K562 (cell line): ENCODE data around the gene GRIK2. TPM values are rescaled to one million over a fixed set of nuclear protein-coding genes. Genes with fewer than 3 reads are reported as not detected.

Source experiments
- ATAC-seq: fragments of 200-7000 bp; cut with Tn5 transposase; 3 replicates; pipeline ENCODE4 v1.9.1; 2020; ENCODE audit warnings: moderate library complexity
- BruUV-seq: library from RNA; stranded (reverse); fragments of 400-500 nt; replicated peaks from 2 replicates; lab custom pipeline; 2021; lab: Mats Ljungman, UMichigan
- CTCF ChIA-PET: fragments of 300-600 bp; formaldehyde crosslinking; extraction: SDS; loops from one replicate; lab custom pipeline; 2021; ENCODE audit warnings: low intra/inter-chr PET ratio; lab: Yijun Ruan, JAX
- POLR2A ChIA-PET: fragments of 300-600, 350-650 bp; sonication (Branson Sonifier 250); formaldehyde crosslinking; extraction: SDS; loops from one replicate; lab custom pipeline; 2021; ENCODE audit warnings: antibody characterized with exemption, inconsistent platforms; lab: Yijun Ruan, JAX
- DNase-seq, 4 experiments: peaks; one replicate each; pipeline versions ENCODE4 v3.0.0 to v3.0.0-alpha.2; 2011 to 2018; ENCODE audit warnings: low spot score in 3 of 4, mixed read lengths in 3 of 4; ENCODE audit errors: extremely low read depth in 1 of 4
- FAIRE-seq: peaks from 2 replicates; lab custom pipeline; 2011; peaks lifted over from hg19 to GRCh38; lab: Jason Lieb, UNC
- H2AFZ ChIP-seq: 2 replicates; pipeline ENCODE4 v1.6.0; 2011; ENCODE audit warnings: low read depth, low read length, control low read depth, inconsistent platforms
- H3K27ac ChIP-seq: fragments of 200-600 bp; 3 replicates; pipeline ENCODE4 v1.8.0; 2011; ENCODE audit warnings: low read depth, mild to moderate bottlenecking, control low read depth, inconsistent platforms, low read length, moderate library complexity, mixed read lengths; ENCODE audit errors: extremely low read depth
- H3K27me3 ChIP-seq, 2 experiments: fragments of 300-600 bp in 1 of 2; 2 replicates in 1 of 2; 3 replicates in 1 of 2; pipeline versions ENCODE4 v1.6.0 to v1.8.0; 2011; ENCODE audit warnings: inconsistent platforms in 2 of 2, low read length in 2 of 2, mild to moderate bottlenecking in 1 of 2, mixed read lengths in 1 of 2, moderate library complexity in 1 of 2; ENCODE audit not compliant: control insufficient read depth in 2 of 2, insufficient read depth in 2 of 2
- H3K36me3 ChIP-seq: fragments of 300-600 bp; 3 replicates; pipeline ENCODE4 v1.8.0; 2011; ENCODE audit warnings: mild to moderate bottlenecking, low read length, inconsistent platforms; ENCODE audit not compliant: control insufficient read depth, insufficient read depth
- H3K4me1 ChIP-seq, 2 experiments: fragments of 200-600 bp in 1 of 2; replicated peaks in 1 of 2; 2 replicates in 1 of 2; 3 replicates in 1 of 2; pipeline versions ENCODE4 v1.5.1 to v1.8.0; 2011; ENCODE audit warnings: inconsistent platforms in 2 of 2, low read length in 2 of 2, mild to moderate bottlenecking in 1 of 2, mixed read lengths in 1 of 2, moderate library complexity in 1 of 2; ENCODE audit not compliant: control insufficient read depth in 2 of 2, insufficient read depth in 2 of 2
- H3K4me2 ChIP-seq: 2 replicates; pipeline ENCODE4 v1.6.1; 2011; ENCODE audit warnings: low read length, control low read depth, inconsistent platforms, mixed read lengths; ENCODE audit not compliant: insufficient read depth
- H3K4me3 ChIP-seq: fragments of 200-600 bp; sonication (generic), shearing (Covaris generic); 2 replicates; pipeline ENCODE4 v1.5.1; 2016; ENCODE audit warnings: control low read depth, inconsistent platforms
- H3K79me2 ChIP-seq: fragments of 200-600 bp; 3 replicates; pipeline ENCODE4 v1.8.0; 2011; ENCODE audit warnings: low read length, inconsistent platforms; ENCODE audit not compliant: control insufficient read depth, insufficient read depth
- H3K9ac ChIP-seq, 2 experiments: 2 replicates each; pipeline versions ENCODE4 v1.6.0 to v1.6.1; 2011; ENCODE audit warnings: low read depth in 2 of 2, low read length in 2 of 2, control low read depth in 1 of 2, inconsistent platforms in 1 of 2, mild to moderate bottlenecking in 1 of 2, mixed read lengths in 1 of 2; ENCODE audit not compliant: insufficient read depth in 1 of 2
- H3K9me1 ChIP-seq: one replicate; pipeline ENCODE4 v1.6.0; 2011; ENCODE audit warnings: inconsistent platforms, mild to moderate bottlenecking, low read length, moderate library complexity; ENCODE audit not compliant: control insufficient read depth, insufficient read depth
- H3K9me3 ChIP-seq: replicated peaks from 2 replicates; pipeline ENCODE4 v1.5.1; 2011; ENCODE audit warnings: low read depth, low read length, inconsistent platforms; ENCODE audit not compliant: control insufficient read depth, insufficient read depth
- H4K20me1 ChIP-seq: replicated peaks from 2 replicates; pipeline ENCODE4 v1.6.1; 2011; ENCODE audit warnings: low read length, inconsistent platforms, mixed read lengths; ENCODE audit not compliant: control insufficient read depth, insufficient read depth
- ATF7 ChIP-seq: fragments of 450-650 bp; IDR thresholded peaks from 2 replicates; pipeline ENCODE4 v1.7.1; 2014; ENCODE audit warnings: mild to moderate bottlenecking, moderate library complexity
- CBFA2T3 ChIP-seq: fragments of 450-650 bp; IDR thresholded peaks from 2 replicates; pipeline ENCODE4 v1.6.1; 2017
- CBX1 ChIP-seq: sonication (generic); IDR thresholded peaks from 2 replicates; pipeline ENCODE4 v1.6.1; 2016; ENCODE audit warnings: antibody characterized with exemption, low read depth, mild to moderate bottlenecking
- EHMT2 ChIP-seq: fragments of 450-650 bp; IDR thresholded peaks from 2 replicates; pipeline ENCODE4 v1.6.1; 2018; ENCODE audit warnings: antibody characterized with exemption
- KDM2B ChIP-seq: fragments of 250-450 bp; sonication (Bioruptor Pico); IDR thresholded peaks from 2 replicates; pipeline ENCODE4 v1.8.0; 2021; ENCODE audit warnings: mild to moderate bottlenecking, moderate library complexity
- MYNN ChIP-seq, 2 experiments: sonication (generic); formaldehyde crosslinking in 1 of 2; IDR thresholded peaks; 2 replicates each; pipeline versions ENCODE4 v1.5.0 to v1.6.1; 2016 to 2020; ENCODE audit warnings: antibody characterized with exemption in 1 of 2, missing genetic modification reagents in 1 of 2
- PRPF4 ChIP-seq: fragments of 200-400 bp; formaldehyde crosslinking; IDR thresholded peaks from one replicate; pipeline ENCODE4 v1.6.1; 2017; ENCODE audit warnings: low read length, low read depth, mild to moderate bottlenecking; ENCODE audit not compliant: insufficient read depth, poor library complexity, severe bottlenecking
- RBM14 ChIP-seq: fragments of 200-400 bp; formaldehyde crosslinking; IDR thresholded peaks from 2 replicates; pipeline ENCODE4 v1.6.1; 2018; ENCODE audit warnings: low read depth, mild to moderate bottlenecking, low read length, moderate library complexity, borderline replicate concordance; ENCODE audit not compliant: insufficient read depth
- RUNX1 ChIP-seq: sonication (generic); IDR thresholded peaks from 2 replicates; pipeline ENCODE4 v1.6.1; 2016; ENCODE audit warnings: antibody characterized with exemption, low read depth
- SRSF3 ChIP-seq: fragments of 200-400 bp; formaldehyde crosslinking; IDR thresholded peaks from 2 replicates; pipeline ENCODE4 v1.6.1; 2016; ENCODE audit warnings: mild to moderate bottlenecking, low read length, moderate library complexity; ENCODE audit not compliant: insufficient read depth
- SUPT5H ChIP-seq: fragments of 450-650 bp; IDR thresholded peaks from 2 replicates; pipeline ENCODE4 v1.6.1; 2016
- TEAD2 ChIP-seq: fragments of 450-650 bp; IDR thresholded peaks from 2 replicates; pipeline ENCODE4 v1.6.1; 2016; ENCODE audit warnings: missing genetic modification characterization, control low read depth, missing compliant biosample characterization
- ZNF41 ChIP-seq: fragments of 250-450 bp; sonication (Bioruptor Pico); conservative IDR thresholded peaks from 2 replicates; pipeline ENCODE4 v1.4.0; 2020; ENCODE audit warnings: mild to moderate bottlenecking
- ZNF561 ChIP-seq: fragments of 450-650 bp; formaldehyde crosslinking; conservative IDR thresholded peaks from 2 replicates; pipeline ENCODE4 v1.4.0; 2020; ENCODE audit warnings: mild to moderate bottlenecking, moderate library complexity
- ZNF586 ChIP-seq: fragments of 450-650 bp; formaldehyde crosslinking; conservative IDR thresholded peaks from 2 replicates; pipeline ENCODE4 v1.4.0; 2020; ENCODE audit warnings: mild to moderate bottlenecking, moderate library complexity
- WGBS: fragments of 100-300 bp; shearing (Covaris generic); methylation state at CpG from one replicate; pipeline ENCODE4 v1.1.6; 2016; ENCODE audit warnings: low coverage, mixed read lengths; ENCODE audit not compliant: insufficient coverage; ENCODE audit errors: missing lambda C conversion rate; 5-methylcytosine and 5-hydroxymethylcytosine counted together
- in situ Hi-C: fragments of 300-500 bp; cut with MboI; formaldehyde crosslinking; loops from 4 replicates; pipeline ENCODE4 v1.15.0; 2018; ENCODE audit warnings: inconsistent platforms, mixed read lengths
- intact Hi-C: fragments of 100-400 bp; cut with micrococcal nuclease; formaldehyde crosslinking; loops from 2 replicates; pipeline ENCODE4 v1.14.2; 2022
- polyA plus RNA-seq, 8 experiments: library from polyadenylated mRNA; depleted of rRNA in 4 of 8; stranded (reverse) in 5 of 8; unstranded in 3 of 8; fragments of >200 nt; fragmentation: Nextera tagmentation in 2 of 8; fragmentation: Illumina TruSeq in 1 of 8; extraction: Ambion mirVana in 2 of 8; extraction: Trizol in 1 of 8; gene quantifications; 2 replicates each; pipeline versions ENCODE4 v1.2.1 to v1.2.3, GENCODE V29; 2011 to 2014; ENCODE audit warnings: inconsistent platforms in 1 of 8, missing spikeins in 1 of 8
- total RNA-seq, 7 experiments: library from RNA; depleted of rRNA in 6 of 7; stranded (reverse); fragments of >200 nt in 6 of 7; fragmentation: Illumina TruSeq in 2 of 7; extraction: Trizol in 2 of 7; gene quantifications; 2 replicates each; pipeline versions ENCODE4 v1.2.1 to v1.2.3, GENCODE V29; 2011 to 2021; ENCODE audit warnings: low replicate concordance in 1 of 7
- TF ChIP-seq, protein P1 (sequence below): sonication (generic); formaldehyde crosslinking; IDR thresholded peaks from 2 replicates; pipeline ENCODE4 v1.8.0; 2022; ENCODE audit warnings: missing genetic modification reagents, mild to moderate bottlenecking, moderate library complexity, borderline replicate concordance
- TF ChIP-seq, protein P2 (sequence below): sonication (generic); formaldehyde crosslinking; IDR thresholded peaks from 2 replicates; pipeline ENCODE4 v1.8.0; 2022; ENCODE audit warnings: mild to moderate bottlenecking, low read depth, missing genetic modification reagents
- TF ChIP-seq, protein P3 (sequence below): IDR thresholded peaks from 2 replicates; pipeline ENCODE4 v1.6.1; 2011; ENCODE audit not compliant: insufficient read length; ENCODE audit errors: extremely low read depth
- TF ChIP-seq, protein P4 (sequence below), 2 experiments: fragments of 450-650 bp in 1 of 2; IDR thresholded peaks; 2 replicates each; pipeline ENCODE4 v1.6.1; 2011 to 2017; ENCODE audit warnings: low read depth in 2 of 2, antibody characterized with exemption in 1 of 2, borderline replicate concordance in 1 of 2, low read length in 1 of 2, mild to moderate bottlenecking in 1 of 2, mixed read lengths in 1 of 2; ENCODE audit not compliant: control insufficient read depth in 1 of 2

GRIK2 gene
- total and polyA plus RNA-seq, 9 of the 15 experiments (the other 6 are each of a cell fraction or from before 2014, with no cell fraction given) = not detected

DNA sequence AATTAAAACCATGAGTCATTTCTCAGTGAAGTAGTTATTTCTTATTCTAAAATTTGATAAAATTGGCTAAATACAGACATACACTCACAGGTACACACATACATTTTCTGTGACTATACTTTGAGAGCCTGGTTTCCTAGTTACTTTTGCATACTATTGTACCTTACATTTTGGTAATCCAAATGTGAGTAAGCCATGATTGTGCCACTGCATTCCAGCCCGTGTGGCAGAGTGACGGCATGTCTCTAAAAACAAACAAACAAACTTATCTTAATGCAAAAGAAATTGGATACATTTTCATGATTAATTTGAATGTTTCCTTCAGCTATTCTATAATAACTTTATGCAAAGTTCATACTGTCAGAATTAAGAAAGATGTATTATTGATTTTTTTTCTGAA, 628.8 kb downstream of the GRIK2 start:
- no peak for FAIRE-seq
- H3K9ac ChIP-seq = no peak overlapping the region
- DNase-seq = no peak
- no peak for ATAC-seq
- intact Hi-C loops (no loop called here), in situ Hi-C loops (no loop called here)
- WGBS = 0% methylated on average over 2 of the region's 2 CpGs
- H3K9me3 ChIP-seq = no peaks in the 10 kb centered on the region
- POLR2A ChIA-PET = no interaction called here
- H3K9me1 ChIP-seq = no peaks in the 10 kb centered on the region
- no peak overlapping the region for H3K4me3 ChIP-seq
- no peaks in the 10 kb centered on the region for H3K4me1 ChIP-seq
- no peak overlapping the region for H3K27ac ChIP-seq
- no peaks in the 10 kb centered on the region for H3K27me3 ChIP-seq
- no peaks in the 10 kb centered on the region for H3K36me3 ChIP-seq
- BruUV-seq = no TSS peak
- H3K4me2 ChIP-seq = no peak overlapping the region
- CTCF ChIA-PET = no interaction called here
- no peaks in the 10 kb centered on the region for H4K20me1 ChIP-seq
- H3K79me2 ChIP-seq = no peaks in the 10 kb centered on the region
- H2AFZ ChIP-seq = no peak overlapping the region
- TF ChIP-seq, protein P1, sequence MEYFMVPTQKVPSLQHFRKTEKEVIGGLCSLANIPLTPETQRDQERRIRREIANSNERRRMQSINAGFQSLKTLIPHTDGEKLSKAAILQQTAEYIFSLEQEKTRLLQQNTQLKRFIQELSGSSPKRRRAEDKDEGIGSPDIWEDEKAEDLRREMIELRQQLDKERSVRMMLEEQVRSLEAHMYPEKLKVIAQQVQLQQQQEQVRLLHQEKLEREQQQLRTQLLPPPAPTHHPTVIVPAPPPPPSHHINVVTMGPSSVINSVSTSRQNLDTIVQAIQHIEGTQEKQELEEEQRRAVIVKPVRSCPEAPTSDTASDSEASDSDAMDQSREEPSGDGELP (CRISPR knock-in tag) = no peak
- TF ChIP-seq MYNN (IDR thresholded peaks at IDR 0.05) (no peak), MYNN (CRISPR knock-in tag; IDR thresholded peaks at IDR 0.05) (no peak), CBFA2T3 (no peak), CBX1 (no peak), PRPF4 (no peak), ZNF41 (CRISPR knock-in tag) (no peak), ZNF586 (no peak), TEAD2 (tag) (no peak), SRSF3 (no peak), ZNF561 (CRISPR knock-in tag) (no peak), RBM14 (no peak), SUPT5H (no peak), ATF7 (no peak), KDM2B (no peak), EHMT2 (no peak), RUNX1 (no peak)
- TF ChIP-seq, protein P2, sequence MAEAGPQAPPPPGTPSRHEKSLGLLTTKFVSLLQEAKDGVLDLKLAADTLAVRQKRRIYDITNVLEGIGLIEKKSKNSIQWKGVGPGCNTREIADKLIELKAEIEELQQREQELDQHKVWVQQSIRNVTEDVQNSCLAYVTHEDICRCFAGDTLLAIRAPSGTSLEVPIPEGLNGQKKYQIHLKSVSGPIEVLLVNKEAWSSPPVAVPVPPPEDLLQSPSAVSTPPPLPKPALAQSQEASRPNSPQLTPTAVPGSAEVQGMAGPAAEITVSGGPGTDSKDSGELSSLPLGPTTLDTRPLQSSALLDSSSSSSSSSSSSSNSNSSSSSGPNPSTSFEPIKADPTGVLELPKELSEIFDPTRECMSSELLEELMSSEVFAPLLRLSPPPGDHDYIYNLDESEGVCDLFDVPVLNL = no peak
- TF ChIP-seq, protein P3, sequence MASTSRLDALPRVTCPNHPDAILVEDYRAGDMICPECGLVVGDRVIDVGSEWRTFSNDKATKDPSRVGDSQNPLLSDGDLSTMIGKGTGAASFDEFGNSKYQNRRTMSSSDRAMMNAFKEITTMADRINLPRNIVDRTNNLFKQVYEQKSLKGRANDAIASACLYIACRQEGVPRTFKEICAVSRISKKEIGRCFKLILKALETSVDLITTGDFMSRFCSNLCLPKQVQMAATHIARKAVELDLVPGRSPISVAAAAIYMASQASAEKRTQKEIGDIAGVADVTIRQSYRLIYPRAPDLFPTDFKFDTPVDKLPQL = no peak
- TF ChIP-seq, protein P4, sequence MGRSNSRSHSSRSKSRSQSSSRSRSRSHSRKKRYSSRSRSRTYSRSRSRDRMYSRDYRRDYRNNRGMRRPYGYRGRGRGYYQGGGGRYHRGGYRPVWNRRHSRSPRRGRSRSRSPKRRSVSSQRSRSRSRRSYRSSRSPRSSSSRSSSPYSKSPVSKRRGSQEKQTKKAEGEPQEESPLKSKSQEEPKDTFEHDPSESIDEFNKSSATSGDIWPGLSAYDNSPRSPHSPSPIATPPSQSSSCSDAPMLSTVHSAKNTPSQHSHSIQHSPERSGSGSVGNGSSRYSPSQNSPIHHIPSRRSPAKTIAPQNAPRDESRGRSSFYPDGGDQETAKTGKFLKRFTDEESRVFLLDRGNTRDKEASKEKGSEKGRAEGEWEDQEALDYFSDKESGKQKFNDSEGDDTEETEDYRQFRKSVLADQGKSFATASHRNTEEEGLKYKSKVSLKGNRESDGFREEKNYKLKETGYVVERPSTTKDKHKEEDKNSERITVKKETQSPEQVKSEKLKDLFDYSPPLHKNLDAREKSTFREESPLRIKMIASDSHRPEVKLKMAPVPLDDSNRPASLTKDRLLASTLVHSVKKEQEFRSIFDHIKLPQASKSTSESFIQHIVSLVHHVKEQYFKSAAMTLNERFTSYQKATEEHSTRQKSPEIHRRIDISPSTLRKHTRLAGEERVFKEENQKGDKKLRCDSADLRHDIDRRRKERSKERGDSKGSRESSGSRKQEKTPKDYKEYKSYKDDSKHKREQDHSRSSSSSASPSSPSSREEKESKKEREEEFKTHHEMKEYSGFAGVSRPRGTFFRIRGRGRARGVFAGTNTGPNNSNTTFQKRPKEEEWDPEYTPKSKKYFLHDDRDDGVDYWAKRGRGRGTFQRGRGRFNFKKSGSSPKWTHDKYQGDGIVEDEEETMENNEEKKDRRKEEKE (IDR thresholded peaks at IDR 0.05; ENCODE audit: borderline replicate concordance in 1 of 2, control insufficient read depth in 1 of 2, low read depth in 2 of 2, low read length in 1 of 2) = no peak
